Vagina (tissue), 2 donors: ENCODE results near the gene SERINC3.

Source experiments
- POLR2A ChIP-seq, 2 donors: fragments of 450-650 bp; IDR thresholded peaks; one replicate each; pipeline ENCODE4 v1.6.1; 2017; ENCODE audit warnings: antibody characterized with exemption in 2 of 2, mild to moderate bottlenecking in 2 of 2, moderate library complexity in 2 of 2
- POLR2AphosphoS5 ChIP-seq, 2 donors: sonication (generic); formaldehyde crosslinking; IDR thresholded peaks; one replicate each; pipeline ENCODE4 v1.9.0; 2017; ENCODE audit warnings: antibody characterized with exemption in 2 of 2, mild to moderate bottlenecking in 2 of 2, low read depth in 1 of 2; ENCODE audit not compliant: insufficient read depth in 1 of 2
- TF ChIP-seq, protein P1 (sequence below), 3 experiments: fragments of 450-650 bp in 2 of 3; fragments of 200-600 bp in 1 of 3; sonication (generic) in 1 of 3; IDR thresholded peaks; one replicate each; pipeline ENCODE4 v1.5.1; 2017 to 2019; ENCODE audit warnings: antibody characterized with exemption in 3 of 3, mild to moderate bottlenecking in 2 of 3, moderate library complexity in 2 of 3

DNA sequence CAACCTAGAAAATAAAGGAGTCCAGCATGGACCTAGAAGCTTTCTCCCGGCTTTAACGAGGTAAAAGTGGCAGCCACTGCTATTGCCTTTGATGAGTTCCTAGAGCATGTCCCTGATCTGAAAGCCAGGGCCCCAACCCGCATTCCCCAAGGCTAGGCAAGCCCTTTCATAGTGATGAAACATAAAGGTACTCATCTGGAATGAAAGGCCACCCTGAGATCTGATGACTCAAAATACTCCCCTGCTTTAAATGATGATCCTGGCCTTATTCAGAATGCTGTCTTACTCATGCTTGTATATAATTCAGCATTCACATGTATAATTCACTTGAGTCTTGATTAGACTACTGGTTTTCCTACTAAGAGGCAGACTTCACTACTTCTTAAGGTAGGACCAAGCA lies 24.9 kb downstream of the SERINC3 start:
- TF ChIP-seq POLR2A (IDR thresholded peaks at IDR 0.05) (no peak), POLR2AphosphoS5 (IDR thresholded peaks at IDR 0.05; ENCODE audit: insufficient read depth in 1 of 2, low read depth in 1 of 2) (peak in 1 of 2 donors; percentile 44)
- TF ChIP-seq, protein P1, sequence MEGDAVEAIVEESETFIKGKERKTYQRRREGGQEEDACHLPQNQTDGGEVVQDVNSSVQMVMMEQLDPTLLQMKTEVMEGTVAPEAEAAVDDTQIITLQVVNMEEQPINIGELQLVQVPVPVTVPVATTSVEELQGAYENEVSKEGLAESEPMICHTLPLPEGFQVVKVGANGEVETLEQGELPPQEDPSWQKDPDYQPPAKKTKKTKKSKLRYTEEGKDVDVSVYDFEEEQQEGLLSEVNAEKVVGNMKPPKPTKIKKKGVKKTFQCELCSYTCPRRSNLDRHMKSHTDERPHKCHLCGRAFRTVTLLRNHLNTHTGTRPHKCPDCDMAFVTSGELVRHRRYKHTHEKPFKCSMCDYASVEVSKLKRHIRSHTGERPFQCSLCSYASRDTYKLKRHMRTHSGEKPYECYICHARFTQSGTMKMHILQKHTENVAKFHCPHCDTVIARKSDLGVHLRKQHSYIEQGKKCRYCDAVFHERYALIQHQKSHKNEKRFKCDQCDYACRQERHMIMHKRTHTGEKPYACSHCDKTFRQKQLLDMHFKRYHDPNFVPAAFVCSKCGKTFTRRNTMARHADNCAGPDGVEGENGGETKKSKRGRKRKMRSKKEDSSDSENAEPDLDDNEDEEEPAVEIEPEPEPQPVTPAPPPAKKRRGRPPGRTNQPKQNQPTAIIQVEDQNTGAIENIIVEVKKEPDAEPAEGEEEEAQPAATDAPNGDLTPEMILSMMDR (IDR thresholded peaks at IDR 0.05) = no peak
